ENCODE measurements around the gene TTC6.

TTC6 gene

GRCh38 chr14:37597538-37597913 is 2.1 kb downstream of the TTC6 start:
- no peak for DNase-seq (ENCODE audit: low read depth)

DNA sequence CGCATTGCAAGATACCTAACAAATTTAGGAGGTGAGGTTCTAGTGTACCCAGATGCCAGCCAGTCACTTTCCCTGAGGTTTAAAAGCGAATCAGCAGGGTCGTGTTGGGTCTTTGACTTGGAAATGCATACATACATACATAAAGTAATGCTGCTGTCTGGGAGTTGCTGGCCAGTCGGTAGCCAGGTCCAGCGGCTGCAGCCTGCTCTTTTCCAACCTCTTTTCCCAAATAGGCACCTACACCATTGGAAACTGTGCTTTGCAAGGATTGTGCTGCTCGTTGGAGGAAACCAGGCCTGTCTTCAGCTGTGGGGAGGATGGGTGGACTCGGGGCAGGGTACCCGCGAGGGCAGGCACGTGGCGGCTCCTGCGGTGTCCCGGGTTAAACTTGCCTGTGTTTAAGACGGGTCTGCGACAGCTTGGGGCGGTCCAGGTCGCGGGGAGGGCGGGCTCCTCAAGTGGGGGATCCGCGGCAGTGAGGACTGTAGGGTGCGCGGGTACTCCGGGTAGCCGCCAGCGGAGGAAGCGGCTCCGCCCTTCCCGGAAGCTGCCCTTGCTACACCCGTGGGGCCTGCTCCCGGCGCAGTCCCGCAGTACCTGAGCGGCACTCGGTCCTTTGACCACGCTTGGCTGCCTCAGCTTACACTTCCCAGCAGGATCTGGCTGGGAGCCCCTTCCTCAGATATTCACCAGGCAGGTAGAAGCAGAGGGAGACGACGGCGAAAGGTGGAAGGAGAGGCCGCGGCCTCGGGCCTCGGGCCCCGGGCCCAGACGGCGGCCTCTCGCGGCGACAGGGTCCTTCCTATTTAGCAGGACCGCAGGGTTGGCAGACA is 2.7 kb downstream of the TTC6 start:
- DNase-seq (ENCODE audit: low read depth), result no peak

DNA sequence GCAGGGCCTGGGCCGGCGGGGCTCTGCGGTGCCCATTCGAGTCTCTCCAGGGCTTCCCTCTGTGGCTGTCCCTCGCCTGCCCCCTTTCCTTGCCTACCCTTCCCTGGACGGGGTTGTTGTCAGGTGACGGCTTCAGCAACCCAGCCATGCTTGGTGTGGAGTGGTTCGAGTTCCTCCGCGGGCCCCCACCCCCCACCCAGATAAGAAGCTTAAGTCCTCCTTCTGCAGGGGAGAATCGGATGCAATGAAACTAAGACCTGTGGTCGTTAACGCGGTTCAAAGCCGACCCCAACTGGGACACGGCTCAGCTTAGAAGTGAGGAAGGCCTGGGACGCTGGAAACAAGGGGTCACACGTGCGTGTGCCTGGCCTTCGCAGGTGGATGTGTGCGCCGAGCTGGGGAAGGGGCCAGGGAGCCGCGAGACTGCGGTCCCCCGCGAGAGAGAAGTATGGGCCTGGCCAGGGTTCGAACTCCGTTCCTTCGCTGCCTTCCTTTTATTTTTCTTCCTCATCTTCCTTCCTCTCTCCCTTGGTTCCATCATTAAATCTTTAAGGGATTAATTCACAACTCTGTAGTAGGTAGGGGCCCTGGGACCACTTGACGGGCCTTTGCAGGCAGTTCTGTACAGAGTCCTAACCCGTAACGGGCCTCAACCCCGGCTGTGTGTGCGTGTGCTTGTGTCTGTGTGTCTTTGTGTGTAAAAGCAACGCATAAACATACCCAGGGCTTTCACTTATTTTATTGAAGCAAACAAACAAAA is 3.5 kb downstream of the TTC6 start:
- DNase-seq (ENCODE audit: low read depth), result no peak

- no peak for DNase-seq (ENCODE audit: low read depth)
These were observed 4.3 kb downstream of the TTC6 start for GRCh38 chr14:37599507-37600368.

DNA sequence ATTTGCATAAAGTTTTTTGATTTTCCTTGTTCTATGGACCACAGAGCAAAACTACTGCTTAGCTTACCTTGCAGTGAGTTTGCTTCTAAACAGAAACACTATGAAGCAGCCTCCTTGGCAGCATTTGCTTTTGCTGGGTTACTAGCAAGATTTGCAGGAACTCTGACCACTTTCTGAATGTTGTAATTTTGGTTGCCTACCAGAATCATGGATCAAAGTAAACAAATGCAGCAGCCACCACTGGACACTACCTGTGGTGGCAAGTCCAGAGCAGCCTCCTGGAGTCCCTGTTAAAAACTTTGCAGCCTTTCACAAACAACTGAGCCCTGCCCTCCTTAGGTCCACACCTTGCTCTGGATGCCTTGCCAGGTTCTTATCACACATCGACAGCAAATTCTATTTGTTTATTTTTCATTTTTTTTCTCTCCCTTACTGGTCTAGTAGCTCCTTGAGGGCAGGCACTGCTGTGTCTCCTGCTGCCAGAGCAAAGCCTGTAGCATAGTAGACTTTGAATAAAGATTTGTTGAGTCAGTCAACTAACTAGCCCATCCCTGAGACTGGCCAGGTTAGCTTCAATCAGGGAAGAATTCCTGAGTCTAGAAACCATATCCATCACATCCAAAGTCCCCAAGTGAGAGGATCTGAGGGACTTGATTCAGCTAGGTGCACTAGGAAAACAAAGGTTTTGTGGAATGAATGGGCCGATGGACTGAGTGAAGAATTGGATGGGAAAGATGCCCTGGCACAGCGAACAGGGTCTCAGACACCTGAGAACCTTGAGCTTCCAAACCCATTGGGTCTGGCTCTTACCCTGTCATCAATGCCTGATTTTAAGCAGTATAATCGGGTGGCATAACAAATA is 5.7 kb downstream of the TTC6 start:
- DNase-seq (ENCODE audit: low read depth), result no peak

DNA sequence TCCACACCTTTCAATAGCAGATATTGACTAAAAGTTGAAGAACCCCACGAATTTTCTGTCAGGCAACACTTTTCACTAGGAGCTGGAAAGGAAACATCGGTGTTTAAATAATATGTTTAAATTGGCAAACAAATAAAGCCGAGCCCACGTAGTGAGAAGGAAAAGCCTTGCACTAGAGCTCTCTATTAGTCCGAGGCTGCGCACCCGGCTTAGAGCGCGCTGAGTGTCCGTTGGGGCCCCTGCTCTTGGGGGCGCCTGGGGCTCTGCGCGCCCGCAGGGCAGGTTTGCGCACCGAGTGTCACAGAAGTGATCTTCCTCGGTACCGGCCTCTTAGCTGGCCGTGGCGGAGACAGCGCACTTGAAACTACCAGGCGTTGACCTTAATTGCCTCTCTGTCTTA is 6.4 kb downstream of the TTC6 start:
- DNase-seq (ENCODE audit: low read depth), result no peak

DNA sequence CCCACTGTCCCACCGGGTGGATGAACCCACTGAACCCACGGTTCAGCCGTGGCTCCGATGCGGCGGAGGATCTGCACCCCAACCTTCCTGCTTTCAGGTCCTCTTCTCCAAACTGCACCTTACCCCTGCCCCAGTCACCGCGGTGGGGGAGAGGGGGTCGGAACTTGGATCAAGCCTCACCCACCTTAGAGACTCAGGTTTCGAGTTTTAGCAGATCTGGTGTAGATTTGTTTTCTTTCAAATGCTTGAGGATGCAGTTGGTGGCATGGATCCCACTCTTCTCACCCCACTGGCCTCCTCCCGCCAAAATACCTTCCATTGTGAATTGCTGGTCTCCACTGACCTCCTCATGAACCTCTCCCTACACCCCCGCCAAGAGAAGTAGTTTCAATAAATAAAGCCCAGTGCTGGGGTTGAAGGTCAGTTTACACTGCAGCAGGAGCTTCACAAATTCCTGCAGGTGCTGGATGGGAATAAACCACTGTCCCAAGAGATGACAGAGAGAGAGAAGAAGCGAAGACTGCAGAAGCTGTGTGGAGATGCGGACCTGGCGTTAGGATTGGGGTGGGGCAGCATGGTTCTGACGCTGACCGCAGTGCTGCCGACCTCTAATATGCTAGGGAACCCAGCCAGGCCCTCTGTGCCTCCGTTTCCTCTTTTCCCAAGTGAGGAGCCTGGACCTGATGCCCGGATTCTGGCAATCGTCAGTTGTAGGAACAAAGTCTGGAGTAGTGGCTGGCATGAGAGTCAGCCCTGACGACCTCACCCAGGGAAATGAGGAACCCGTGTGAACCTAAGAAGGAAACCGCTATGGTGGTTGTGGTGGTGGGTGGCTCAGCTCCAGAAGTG is 7.4 kb downstream of the TTC6 start:
- no peak for DNase-seq (ENCODE audit: low read depth)

DNA sequence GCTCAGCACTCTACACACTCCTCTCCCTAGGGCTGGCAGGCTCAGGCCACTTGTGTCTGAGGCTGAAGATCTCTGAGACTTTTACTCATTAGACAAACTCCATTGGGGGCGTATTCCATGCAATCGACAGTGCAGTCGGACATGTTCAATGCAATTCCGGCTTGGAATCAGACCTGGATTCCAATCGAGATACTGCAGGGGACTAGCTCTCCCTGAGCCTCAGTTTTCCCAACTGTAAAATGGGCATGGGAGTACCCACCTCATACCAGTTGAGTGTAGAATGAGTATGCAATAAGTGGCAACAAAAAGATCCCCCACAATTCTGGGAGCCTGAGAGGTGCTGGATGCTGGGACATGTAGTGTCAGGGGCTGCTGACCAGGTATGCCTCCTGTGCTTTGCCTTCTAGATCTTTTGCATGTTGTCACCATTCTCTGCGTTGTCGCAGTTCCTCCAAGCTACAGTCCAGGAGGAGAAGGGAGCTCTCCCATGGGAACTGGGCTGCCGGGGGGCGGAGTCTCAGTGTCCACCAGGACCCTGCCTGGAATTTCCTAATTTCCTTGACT is 8.3 kb downstream of the TTC6 start:
- no peak for DNase-seq (ENCODE audit: low read depth)

DNA sequence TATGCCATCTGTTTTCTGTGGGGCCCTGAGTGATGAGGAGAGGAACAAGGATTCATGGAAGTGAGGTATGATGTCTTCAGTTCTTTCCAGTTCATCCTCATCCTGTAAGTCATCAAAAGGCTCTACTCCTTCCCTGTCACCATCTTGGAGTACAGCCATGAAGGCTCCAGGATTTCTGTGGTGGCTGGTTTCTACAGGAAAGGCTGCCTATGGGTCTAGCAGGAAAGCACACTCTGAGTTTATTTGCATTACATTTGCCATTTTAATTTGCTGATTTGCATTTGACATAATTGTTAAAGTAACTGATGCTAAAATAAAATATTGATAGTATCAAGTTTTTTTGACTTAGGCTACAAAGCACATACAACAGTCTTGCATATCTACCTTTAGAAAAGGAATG is 11.2 kb downstream of the TTC6 start:
- no peak for DNase-seq (ENCODE audit: low read depth)

- no peak for DNase-seq (ENCODE audit: low read depth)
These were observed 13.2 kb downstream of the TTC6 start for GRCh38 chr14:37608649-37609048.

GRCh38 chr14:37610945-37611523 is 15.6 kb downstream of the TTC6 start:
- DNase-seq (ENCODE audit: low read depth), result no peak

DNA sequence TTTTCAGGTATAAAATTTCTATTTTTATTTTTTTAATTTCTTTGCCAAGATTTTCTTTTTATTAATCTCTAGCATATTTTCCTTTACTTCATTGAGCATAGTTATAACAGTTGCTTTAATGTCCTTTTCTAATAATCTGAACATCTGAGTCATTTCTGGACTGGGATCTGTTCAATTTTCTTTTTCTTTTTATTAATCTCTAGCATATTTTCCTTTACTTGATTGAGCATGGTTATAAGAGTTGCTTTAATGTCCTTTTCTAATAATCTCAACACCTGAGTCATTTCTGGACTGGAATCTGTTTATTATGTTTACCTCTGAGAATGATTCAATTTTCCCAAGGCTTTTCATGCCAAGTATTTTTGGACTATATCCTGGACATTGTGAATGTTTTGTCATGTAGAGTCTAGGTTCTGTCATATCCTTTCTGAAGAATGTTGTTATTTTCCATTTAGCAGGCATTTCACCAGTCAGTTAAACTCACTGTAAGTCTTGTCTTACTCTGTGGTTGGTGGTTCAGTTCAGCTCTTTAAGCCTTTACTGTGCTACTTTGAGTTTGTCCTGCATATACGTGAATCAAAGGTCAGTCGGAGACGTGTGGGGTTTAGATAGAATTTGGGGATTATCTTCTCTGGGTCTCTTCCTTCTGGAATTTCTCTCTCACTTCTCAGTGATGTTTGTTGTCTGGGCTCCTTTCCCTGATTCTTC is 20.3 kb downstream of the TTC6 start:
- DNase-seq (ENCODE audit: low read depth), result no peak

DNA sequence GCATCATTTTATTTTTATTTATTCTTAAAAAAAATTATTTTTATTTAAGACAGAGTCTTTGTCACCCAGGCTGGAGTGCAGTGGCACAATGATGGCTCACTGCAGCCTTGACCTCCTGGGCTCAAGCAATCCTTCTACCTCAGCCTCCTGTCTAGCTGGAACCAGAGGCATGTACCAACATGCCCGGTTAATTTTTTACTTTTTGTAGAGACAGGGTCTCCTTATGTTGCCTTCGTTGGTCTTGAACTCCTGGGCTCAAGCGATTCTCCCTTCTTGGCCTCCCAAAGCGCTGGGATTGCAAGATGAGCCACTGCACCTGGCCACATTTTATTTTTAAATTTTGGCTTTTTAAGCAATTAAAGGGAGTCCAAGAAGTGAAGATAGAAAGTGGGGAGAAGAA is 21.4 kb downstream of the TTC6 start:
- no peak for DNase-seq (ENCODE audit: low read depth)

- no peak for DNase-seq (ENCODE audit: low read depth)
These were observed 22.5 kb downstream of the TTC6 start for GRCh38 chr14:37617864-37618365.

DNA sequence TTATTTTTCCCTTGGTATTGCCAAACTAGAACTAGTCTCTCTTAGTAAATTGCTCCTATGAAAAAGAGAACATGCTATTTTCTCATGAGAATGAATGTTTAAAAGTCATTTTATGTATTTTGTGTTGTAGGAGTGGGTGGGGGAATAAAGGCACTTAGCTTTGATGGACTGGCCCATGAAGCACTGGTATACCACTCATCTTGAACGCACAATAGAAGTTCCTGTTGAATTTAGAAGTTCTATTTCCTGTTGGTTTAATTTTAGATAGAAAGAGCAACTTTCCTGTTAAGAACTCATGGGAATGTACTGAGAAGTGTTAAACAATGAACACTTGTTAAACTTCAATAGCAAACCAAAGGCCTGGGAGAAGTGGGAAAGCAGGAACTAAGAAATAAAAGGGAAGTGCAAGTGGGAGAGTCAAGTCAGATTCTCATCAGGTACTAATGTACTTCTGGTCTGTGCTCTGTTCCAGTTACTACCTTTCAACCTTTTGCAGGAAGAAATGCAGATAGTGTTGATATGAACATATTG is 23.1 kb downstream of the TTC6 start:
- DNase-seq (ENCODE audit: low read depth), result no peak

DNA sequence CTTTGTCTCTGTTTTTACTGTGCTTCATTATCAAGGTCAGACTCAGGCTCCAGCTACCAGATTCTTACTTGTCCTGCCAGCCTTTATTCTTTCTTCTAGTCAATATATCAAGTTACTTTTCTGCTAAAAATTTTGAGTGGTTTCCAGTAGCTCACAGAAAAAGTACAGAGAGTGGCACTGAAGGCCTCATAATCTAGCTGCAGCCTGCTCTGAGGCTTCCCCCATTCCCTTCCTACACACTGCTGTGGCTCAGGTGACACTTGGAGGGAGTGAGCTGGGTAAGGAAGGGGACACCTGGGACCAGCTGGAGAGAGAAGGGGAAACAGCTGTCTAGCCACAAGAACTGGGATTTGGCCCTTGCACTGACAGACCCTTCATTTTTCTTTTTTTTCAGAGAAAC is 25.4 kb downstream of the TTC6 start:
- no peak for DNase-seq (ENCODE audit: low read depth)

DNA sequence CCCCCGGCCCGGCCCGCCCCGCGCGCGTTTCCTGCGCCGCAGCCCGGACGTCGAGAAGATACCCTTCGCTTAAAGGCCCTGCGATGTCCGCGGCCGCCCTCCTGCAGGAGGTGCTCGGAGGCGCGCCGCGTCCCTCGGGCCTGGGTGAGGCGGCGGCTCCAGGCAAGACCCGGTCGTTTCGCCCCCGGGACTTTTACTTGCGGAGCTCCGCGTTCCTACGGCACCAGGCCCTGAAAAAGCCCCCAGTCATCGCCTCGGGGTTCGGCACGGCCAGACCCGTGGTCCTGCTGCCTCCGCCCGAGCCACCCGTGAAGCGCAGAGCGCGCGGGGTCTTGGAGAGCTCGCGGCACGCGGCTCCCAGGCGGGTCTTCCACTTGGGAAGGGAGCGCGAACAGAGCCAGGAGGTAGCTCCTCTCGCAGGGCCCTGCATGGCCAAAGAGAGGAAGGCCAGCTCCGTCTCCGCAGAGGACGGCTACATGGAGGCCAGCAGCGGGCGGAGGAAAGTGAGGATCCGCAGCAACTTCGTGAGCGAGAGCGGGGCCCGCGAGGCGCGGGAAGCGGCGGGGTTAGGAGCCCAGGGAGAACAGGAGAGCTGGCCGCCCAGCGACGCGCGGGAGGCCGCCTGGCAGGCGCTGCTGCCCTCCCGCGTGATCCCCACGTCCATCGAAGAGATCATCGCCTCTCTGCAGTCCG is 26.9 kb downstream of the TTC6 start:
- DNase-seq (ENCODE audit: low read depth), result no peak

DNA sequence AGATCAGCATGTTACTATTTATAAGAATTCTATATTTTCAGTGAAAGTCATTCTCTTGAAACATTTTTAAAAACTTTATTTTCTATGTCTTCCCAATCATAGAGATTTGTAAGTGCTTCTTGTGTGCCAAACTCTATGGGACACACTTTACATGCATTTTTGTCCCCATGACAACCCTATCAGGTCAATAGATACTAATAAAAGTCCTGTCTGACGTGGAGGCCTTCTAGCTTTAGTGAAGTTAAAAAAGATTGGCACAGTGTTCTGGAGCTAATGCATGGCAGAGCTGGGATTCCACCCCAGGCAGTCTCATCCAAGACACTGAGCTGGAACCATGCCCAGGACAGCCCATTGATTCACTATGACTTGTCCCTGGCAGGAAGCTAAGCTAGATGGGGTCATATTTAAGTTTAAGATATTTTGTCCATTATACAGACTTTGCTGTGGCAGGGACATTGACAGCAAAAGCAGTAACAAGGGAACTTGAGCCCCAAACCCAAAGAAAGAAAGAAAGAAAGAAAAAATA is 28.1 kb downstream of the TTC6 start:
- peak; percentile 77 for DNase-seq (ENCODE audit: low read depth)

Data from HS-5 (cell line).